OCI-LY3 (cell line): Measurements from ENCODE around the gene MAB21L3.

ENCODE experiments used
- CTCF ChIP-seq: fragments of 200-600, 300-600 bp; sonication (generic); IDR thresholded peaks from 2 replicates; pipeline ENCODE4 v1.5.1; 2014; ENCODE audit warnings: antibody characterized with exemption, low read length, low read depth
- EZH2phosphoT487 ChIP-seq: fragments of 200-600 bp; shearing (Covaris generic); IDR thresholded peaks from 2 replicates; pipeline ENCODE4 v1.6.1; 2018; ENCODE audit warnings: antibody characterized with exemption, mixed run types, low read depth

- TF ChIP-seq CTCF (no peak), EZH2phosphoT487 (no peak)
These were observed 14.6 kb downstream of the MAB21L3 start for GRCh38 chr1:116125758-116126157.
